RWPE1 (cell line): ENCODE measurements around the gene ZNF202.
A peak's percentile ranks its signal among the peaks of the same experiment; 100 is the strongest.
"Not testable (repeated sequence)": the region's sequence is repeated elsewhere in the genome, so short reads cannot be mapped to it uniquely, and the experiment has no call there.

Experiments used
- CTCF ChIA-PET: fragments of 350-600 bp; sonication (Branson Sonifier 250); formaldehyde crosslinking; extraction: SDS; loops from one replicate; lab custom pipeline; 2021; lab: Yijun Ruan, JAX
- POLR2A ChIA-PET: fragments of 400-600 bp; formaldehyde crosslinking; extraction: SDS; loops from one replicate; lab custom pipeline; 2020; ENCODE audit warnings: antibody characterized with exemption; ENCODE audit not compliant: low non-redundant PET; lab: Yijun Ruan, JAX
- DNase-seq: peaks from one replicate; pipeline ENCODE4 v3.0.0; 2012; ENCODE audit warnings: low spot score
- H3K27ac ChIP-seq: fragments of 450-650 bp; 2 replicates; pipeline ENCODE4 v1.5.1; 2017
- TF ChIP-seq, protein P1 (sequence below): fragments of 450-650 bp; conservative IDR thresholded peaks from 2 replicates; pipeline ENCODE4 v1.5.1; 2017; ENCODE audit warnings: low read depth, mild to moderate bottlenecking

The ZNF202 gene

DNA sequence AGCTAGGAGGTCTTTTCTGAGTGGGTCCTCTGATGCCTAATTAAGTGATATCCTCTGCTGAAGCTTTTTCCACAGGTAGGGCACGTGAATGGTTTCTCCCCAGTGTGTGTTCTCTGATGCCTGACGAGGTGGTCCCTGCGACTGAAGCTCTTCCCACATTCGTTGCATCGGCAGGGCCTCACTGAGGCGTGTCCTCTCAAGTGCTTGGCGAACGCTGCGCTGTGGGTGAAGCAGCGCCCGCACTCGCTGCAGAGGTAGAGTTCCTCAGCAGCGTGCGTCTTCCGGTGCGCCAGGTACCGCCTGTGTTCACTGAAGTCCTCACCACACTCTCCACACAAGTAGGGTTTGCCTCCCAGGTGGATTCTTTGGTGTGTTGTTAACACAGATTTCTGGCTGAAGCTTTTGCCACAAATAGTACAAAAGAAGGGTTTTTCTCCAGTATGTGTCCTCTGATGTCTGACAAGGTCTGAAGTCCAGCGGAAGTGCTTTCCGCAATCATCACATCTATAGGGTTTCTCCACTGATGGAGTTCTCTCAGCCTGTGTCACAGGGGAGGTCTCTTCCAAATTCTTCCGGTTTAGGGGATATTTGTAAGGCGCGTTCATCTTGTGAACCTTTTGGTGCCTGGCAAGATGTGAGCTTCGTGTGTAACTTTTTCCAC, 15.3 kb downstream of the ZNF202 start:
- no peak overlapping the region for H3K27ac ChIP-seq
- POLR2A ChIA-PET: no interaction called here
- TF ChIP-seq, protein P1, sequence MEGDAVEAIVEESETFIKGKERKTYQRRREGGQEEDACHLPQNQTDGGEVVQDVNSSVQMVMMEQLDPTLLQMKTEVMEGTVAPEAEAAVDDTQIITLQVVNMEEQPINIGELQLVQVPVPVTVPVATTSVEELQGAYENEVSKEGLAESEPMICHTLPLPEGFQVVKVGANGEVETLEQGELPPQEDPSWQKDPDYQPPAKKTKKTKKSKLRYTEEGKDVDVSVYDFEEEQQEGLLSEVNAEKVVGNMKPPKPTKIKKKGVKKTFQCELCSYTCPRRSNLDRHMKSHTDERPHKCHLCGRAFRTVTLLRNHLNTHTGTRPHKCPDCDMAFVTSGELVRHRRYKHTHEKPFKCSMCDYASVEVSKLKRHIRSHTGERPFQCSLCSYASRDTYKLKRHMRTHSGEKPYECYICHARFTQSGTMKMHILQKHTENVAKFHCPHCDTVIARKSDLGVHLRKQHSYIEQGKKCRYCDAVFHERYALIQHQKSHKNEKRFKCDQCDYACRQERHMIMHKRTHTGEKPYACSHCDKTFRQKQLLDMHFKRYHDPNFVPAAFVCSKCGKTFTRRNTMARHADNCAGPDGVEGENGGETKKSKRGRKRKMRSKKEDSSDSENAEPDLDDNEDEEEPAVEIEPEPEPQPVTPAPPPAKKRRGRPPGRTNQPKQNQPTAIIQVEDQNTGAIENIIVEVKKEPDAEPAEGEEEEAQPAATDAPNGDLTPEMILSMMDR: no peak
- CTCF ChIA-PET: no interaction called here
- DNase-seq: no peak

GRCh38 chr11:123719452-123719851, 22.0 kb downstream of the ZNF202 start:
- ChIA-PET POLR2A (no interaction called here), CTCF (interaction anchor here (1.2 kb wide), 1 partner anchor 12 kb away, joined by 6 read pairs; no protein-coding TSS in a partner anchor)
- TF ChIP-seq, protein P1: no peak
- DNase-seq: no peak
- H3K27ac ChIP-seq: no peak overlapping the region

DNA sequence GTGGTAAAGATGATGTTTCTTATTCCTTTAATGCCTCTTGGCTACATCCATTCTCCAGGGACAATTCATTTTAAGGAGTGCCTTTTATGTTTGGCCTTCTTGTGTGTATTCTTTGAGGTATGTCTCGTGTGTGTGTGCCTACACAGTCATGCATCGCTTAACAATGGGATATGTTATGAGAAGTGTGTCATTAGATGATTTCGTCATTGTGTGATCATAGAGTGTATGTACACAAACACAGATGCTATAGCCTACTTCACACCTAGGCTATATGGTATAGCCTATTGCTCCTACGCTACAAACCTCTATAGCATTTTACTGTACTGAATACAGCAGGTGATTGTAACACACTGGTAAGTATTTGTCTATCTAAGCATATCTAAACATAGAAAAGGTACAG, 23.0 kb downstream of the ZNF202 start:
- ChIA-PET POLR2A (no interaction called here), CTCF (no interaction called here)
- DNase-seq: no peak
- TF ChIP-seq, protein P1: no peak
- no peak overlapping the region for H3K27ac ChIP-seq

- H3K27ac ChIP-seq: no peak overlapping the region
- ChIA-PET POLR2A (no interaction called here), CTCF (no interaction called here)
- DNase-seq: no peak
- TF ChIP-seq, protein P1: no peak
Observed at GRCh38 chr11:123718063-123718462, 23.4 kb downstream of the ZNF202 start.

GRCh38 chr11:123712627-123713026, 28.8 kb downstream of the ZNF202 start:
- H3K27ac ChIP-seq, POLR2A ChIA-PET, CTCF ChIA-PET, DNase-seq: not testable (repeated sequence)

- ChIA-PET POLR2A (no interaction called here), CTCF (interaction anchor here (0.6 to 4.2 kb wide), 24 partner anchors 9 to 634 kb away, joined by 3 to 45 read pairs (median 4); partner anchors contain the start of gene SCN3B)
- no peak overlapping the region for H3K27ac ChIP-seq
- TF ChIP-seq, protein P1: peak; percentile 73
- DNase-seq: peak; percentile 72
Observed at GRCh38 chr11:123707606-123708205, 33.8 kb downstream of the ZNF202 start.

DNA sequence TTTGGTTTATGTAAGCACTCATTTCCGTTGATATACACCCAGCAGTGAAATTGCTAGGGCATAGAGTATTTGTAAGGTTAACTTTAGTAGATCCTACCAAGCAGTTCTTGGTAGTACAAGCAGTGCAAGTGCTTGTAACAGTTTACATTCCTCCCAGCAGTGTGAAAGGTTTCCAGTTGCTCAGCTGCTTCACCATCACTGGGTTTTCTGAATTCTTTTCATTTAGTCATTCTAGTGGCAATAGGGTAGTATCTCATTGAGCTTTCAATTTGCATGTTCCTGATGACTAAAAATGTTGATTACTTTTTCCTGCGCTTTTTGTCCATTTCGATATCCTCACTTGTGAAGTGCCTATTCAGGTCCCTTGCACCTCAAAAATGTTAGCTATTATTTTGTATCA, 34.3 kb downstream of the ZNF202 start:
- ChIA-PET CTCF (interaction anchor here (0.6 to 4.2 kb wide), 14 partner anchors 9 to 195 kb away, joined by 3 to 45 read pairs (median 4); partner anchors contain the start of gene SCN3B), POLR2A (no interaction called here)
- TF ChIP-seq, protein P1: no peak
- no peak overlapping the region for H3K27ac ChIP-seq
- no peak for DNase-seq
